ENCODE measurements around the gene FHIT.

The FHIT gene

GRCh38 chr3:60386306-60386705 lies 864.9 kb downstream of the FHIT start:
- no peak for DNase-seq

GRCh38 chr3:60384341-60384740 lies 866.9 kb downstream of the FHIT start:
- DNase-seq: no peak

GRCh38 chr3:60383345-60383744 lies 867.9 kb downstream of the FHIT start:
- no peak for DNase-seq

DNA sequence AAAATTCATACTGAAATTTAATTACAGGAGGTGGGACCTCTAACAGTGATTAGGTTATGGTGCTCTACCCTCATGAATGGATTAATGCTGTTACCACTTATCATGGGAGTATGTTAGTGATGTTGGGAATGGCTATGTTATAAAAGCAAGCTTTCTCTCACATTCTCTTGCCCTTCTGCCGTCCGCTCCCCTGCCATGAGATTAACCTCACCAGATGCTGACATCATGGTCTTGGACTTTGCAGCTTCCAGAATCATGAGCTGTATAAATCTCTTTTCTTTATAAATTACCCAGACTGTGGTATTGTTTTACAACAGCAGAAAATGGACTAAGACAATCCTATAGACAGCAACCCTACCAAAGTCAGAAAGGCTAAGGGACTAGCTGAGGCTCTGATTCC lies 884.8 kb downstream of the FHIT start:
- DNase-seq: no peak

GRCh38 chr3:60365360-60365759 lies 885.9 kb downstream of the FHIT start:
- no peak for DNase-seq

DNA sequence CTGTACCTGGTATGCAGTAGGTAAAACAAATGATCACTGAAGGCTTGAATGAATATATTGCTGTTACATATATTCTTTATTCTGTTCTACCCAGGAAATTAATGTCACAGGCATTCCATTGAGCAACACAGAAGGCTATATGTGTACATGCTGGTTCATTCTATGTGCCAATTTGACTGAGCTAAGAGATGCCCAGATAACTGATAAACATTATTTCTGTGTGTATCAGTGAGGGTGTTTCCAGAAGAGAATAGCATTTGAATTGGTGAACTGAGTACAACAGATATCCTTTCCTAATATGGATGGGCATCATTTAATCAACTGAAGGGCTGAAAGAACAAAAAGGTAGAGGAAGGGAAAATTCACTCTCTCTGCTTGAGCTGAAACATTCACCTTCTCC lies 886.8 kb downstream of the FHIT start:
- DNase-seq: no peak

GRCh38 chr3:60363817-60364216 lies 887.4 kb downstream of the FHIT start:
- no peak for DNase-seq

DNA sequence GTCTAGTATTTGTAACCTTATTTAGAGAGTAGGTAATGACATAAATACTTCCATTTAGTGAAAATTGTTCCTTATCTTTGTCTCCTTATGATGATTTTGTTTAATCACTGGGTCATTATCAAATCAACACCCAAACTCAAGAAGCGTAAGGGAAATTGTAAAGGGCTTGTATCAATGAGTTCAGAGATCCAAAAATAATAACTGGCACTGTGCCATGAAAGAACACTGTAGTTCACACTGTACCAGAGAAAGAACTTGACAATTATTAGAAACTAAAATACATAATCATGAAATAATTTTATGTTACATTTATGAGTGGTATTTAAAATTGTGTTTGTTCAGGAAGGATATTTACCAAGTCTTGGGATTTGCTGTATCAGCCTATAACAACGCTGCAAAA lies 895.4 kb downstream of the FHIT start:
- no peak for DNase-seq

DNA sequence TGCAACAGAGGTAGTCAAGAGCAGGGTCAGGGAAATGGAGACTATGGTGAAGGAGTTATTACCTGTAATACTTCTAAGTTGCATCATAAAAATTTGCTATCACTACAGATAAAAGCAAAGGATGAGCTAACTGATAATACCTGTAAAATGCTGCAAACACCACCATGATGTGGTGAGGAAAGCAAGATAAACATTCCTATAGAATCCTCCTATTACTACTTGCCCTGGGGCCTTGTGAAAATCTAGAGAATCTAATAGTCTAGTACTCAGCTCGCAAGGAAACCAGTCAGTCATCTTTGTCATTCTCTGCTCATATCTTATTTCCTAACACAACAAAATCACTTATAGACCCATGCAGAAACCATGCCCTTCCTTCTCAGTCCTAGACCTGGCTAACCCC lies 899.8 kb downstream of the FHIT start:
- DNase-seq: no peak

DNA sequence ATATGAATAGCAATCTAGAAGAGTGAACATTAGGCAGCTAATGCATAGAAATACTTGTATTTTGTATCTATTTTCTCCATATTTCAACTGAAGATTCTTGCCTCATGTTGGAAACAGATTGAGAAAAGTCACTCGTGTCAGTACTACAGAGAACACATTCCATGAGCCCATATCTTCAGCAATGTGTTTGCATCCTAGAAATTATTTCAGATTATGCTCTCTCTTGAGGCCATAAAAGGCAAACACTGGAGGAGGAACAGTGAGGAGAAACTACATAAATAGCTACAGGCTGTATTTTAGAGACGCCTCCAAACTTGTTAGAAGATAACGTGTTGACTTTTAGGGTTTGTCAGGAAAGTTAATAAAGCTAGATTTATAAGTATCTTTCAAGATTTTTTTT lies 906.9 kb downstream of the FHIT start:
- no peak for DNase-seq

DNA sequence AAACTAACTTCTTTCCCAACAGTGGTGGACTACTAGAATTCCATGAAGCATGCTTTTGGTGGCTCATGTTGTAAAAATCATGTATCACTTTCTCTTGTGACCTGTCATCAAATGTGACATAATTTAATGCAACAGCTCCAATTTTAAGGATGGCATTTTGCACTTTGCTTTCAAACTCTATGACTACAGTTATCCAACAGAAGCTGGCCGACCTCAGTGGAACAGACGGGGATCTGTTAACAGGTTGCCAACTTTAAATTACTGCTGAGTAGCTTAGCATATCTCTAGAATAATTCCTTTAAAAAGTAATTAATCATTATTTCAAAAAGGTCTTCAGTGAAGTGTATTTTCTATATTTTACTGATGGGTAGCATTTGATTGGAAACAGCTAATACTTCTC lies 907.4 kb downstream of the FHIT start:
- DNase-seq: no peak

GRCh38 chr3:60339304-60339703 lies 911.9 kb downstream of the FHIT start:
- no peak for DNase-seq

- DNase-seq: no peak
These were observed 913.8 kb downstream of the FHIT start for GRCh38 chr3:60337421-60337820.

DNA sequence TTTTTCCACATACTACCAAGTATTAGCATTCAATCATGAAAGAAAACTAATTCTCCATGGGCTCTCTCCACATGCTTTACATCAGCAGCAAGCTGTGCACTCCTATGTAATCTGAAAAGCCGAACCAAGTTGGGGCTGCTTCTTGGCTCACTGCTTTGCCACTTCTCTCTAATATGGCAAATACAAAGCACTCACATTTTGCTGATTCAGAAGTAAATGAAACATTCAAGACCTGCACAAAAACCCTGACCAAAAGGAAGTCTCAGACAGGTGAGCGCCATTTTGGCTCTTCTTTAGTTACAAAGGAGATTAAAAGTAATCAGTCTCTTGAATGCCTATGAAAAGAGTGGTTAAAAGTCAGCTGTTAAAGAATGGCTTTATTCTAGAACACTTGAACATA lies 915.2 kb downstream of the FHIT start:
- DNase-seq: no peak

GRCh38 chr3:60333710-60334109 lies 917.5 kb downstream of the FHIT start:
- no peak for DNase-seq

GRCh38 chr3:60330107-60330506 lies 921.1 kb downstream of the FHIT start:
- DNase-seq: no peak

DNA sequence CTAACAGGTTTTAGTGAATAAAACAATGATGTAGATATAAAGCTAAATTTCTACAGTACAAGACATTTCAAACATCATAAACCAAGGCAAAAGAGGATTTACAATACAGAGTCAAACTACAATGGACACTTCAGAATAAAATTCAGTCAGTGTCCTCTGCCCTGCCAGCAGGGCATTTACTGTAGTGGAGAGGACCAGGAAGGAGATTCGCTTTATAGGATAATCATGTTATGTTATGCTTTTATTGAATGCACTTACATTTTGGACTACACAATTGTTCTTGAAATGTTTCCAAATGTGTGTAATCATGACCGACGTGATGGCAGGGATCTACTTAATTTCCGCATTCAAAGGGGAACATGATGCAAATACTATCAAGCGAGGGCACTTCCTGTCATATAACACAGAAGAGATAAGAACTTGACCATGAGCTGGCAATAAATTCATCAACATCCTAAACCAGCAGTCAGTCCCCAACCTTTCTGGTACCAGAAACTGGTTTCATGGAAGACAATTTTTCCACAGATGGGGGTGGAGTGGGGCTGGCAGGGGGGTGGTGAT lies 925.6 kb downstream of the FHIT start:
- no peak for DNase-seq

GRCh38 chr3:60323651-60324050 lies 927.6 kb downstream of the FHIT start:
- no peak for DNase-seq

DNA sequence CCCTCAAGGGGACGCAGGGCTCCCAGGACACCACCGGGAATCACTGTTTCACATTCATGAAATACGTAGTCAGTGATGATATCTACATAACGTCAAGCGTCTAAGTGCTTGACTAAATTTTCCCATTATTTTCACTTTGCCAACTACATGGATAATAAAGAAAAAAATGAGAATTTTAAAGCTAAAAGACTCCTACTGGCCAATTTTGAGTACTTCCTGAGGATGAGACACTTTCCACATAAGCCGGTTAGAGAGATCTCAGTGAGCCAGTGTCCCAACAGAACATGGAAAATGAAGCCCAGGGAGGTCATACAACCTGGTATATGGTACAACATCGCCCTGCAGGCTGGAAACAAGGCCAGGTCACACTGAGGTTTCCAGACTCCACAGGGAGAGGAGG lies 928.1 kb downstream of the FHIT start:
- DNase-seq: no peak

GRCh38 chr3:60322298-60322856 lies 928.9 kb downstream of the FHIT start:
- no peak for DNase-seq

DNA sequence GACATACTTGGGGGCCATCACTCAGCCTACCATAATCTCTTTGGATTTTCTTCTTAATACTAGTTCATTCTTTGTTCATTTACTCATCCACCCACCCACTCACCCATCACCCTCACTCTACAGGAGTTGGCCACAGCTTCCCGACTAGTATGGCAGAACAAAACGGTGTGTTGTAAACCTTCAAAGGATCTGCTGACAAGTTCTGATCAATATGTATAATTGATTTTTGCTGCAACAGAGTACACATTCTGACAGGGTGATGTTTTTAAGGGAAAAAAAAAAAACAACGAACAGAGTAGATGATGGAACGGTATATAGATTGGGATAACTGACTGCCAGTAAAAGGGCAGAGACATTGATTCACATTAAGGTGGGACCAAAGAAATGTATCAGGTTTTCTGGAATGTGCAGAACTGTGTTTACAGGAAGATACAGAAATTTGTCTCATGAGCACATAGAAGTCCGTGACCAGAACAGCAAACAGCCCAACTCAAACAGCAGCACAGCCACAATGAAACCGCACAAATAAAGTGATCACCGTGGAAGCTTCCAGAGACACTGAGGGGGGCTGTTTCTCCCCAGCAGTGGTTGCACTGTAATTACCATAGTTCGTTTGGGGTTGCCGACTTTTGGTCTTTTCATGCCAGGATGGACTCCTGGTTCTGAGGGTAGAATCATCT lies 931.9 kb downstream of the FHIT start:
- no peak for DNase-seq

GRCh38 chr3:60316121-60316797 lies 935.0 kb downstream of the FHIT start:
- DNase-seq: no peak

- no peak for DNase-seq
These were observed 937.2 kb downstream of the FHIT start for GRCh38 chr3:60313951-60314461.

GRCh38 chr3:60313231-60313798 lies 937.9 kb downstream of the FHIT start:
- DNase-seq: no peak
